ENCODE measurements around the gene STRADA.

STRADA gene

GRCh38 chr17:63701868-63702720 is 39.5 kb downstream of the STRADA start:
- peak; percentile 51 to 63 for DNase-seq (ENCODE audit: low read depth in 2 of 2)

GRCh38 chr17:63701456-63701820 is 40.2 kb downstream of the STRADA start:
- DNase-seq (ENCODE audit: low read depth in 2 of 2) = no peak

GRCh38 chr17:63700528-63701455 is 40.8 kb downstream of the STRADA start:
- DNase-seq (ENCODE audit: low read depth in 2 of 2) = peak; percentile 28 to 40

GRCh38 chr17:63699638-63700527 is 41.7 kb downstream of the STRADA start, which contains the start of gene LIMD2:
Gene LIMD2, minus strand, starts transcription at chr17:63700125. Its CDS starts 827 bp downstream, at chr17:63699298.
- DNase-seq (ENCODE audit: low read depth in 2 of 2) = peak; percentile 78 to 80

- DNase-seq (ENCODE audit: low read depth in 2 of 2) = peak; percentile 59 to 64
Observed at GRCh38 chr17:63698886-63699637, 42.5 kb downstream of the STRADA start.

GRCh38 chr17:63698381-63698885 is 43.2 kb downstream of the STRADA start:
- peak in 1 of 2 donors; percentile 32 for DNase-seq (ENCODE audit: low read depth in 2 of 2)

- DNase-seq (ENCODE audit: low read depth in 2 of 2) = peak; percentile 65 to 68
Observed at GRCh38 chr17:63697341-63698286, 44.0 kb downstream of the STRADA start.

- no peak for DNase-seq (ENCODE audit: low read depth in 2 of 2)
Observed at GRCh38 chr17:63696381-63696961, 45.1 kb downstream of the STRADA start.

- DNase-seq (ENCODE audit: low read depth in 2 of 2) = no peak
Observed at GRCh38 chr17:63695889-63696288, 45.7 kb downstream of the STRADA start.

- no peak for DNase-seq (ENCODE audit: low read depth in 2 of 2)
Observed at GRCh38 chr17:63694950-63695773, 46.4 kb downstream of the STRADA start.

- no peak for DNase-seq (ENCODE audit: low read depth in 2 of 2)
Observed at GRCh38 chr17:63694229-63694949, 47.2 kb downstream of the STRADA start.

- no peak for DNase-seq (ENCODE audit: low read depth in 2 of 2)
Observed at GRCh38 chr17:63693411-63694113, 48.0 kb downstream of the STRADA start.

GRCh38 chr17:63692195-63692816 is 49.3 kb downstream of the STRADA start:
- DNase-seq (ENCODE audit: low read depth in 2 of 2) = no peak

- no peak for DNase-seq (ENCODE audit: low read depth in 2 of 2)
Observed at GRCh38 chr17:63689479-63689878, 52.1 kb downstream of the STRADA start.

GRCh38 chr17:63688396-63689020 is 53.1 kb downstream of the STRADA start:
- DNase-seq (ENCODE audit: low read depth in 2 of 2) = no peak
